ENCODE data around the gene DCUN1D3. TPM values are rescaled to one million over a fixed set of nuclear protein-coding genes. Genes with fewer than 3 reads are reported as not detected.

DCUN1D3 gene
- total RNA-seq, 4 donors from 2014 or later = 14.7 to 38.0 (median 21.5) TPM

- Histone ChIP-seq H3K36me3 (no peaks in the 10 kb centered on the region), H3K4me3 (no peak overlapping the region), H3K27ac (no peak overlapping the region), H3K9me3 (no peaks in the 10 kb centered on the region), H3K27me3 (no peaks in the 10 kb centered on the region), H3K4me1 (no peaks in the 10 kb centered on the region)
- TF ChIP-seq POLR2A (IDR thresholded peaks at IDR 0.05) (no peak), CTCF (IDR thresholded peaks at IDR 0.05) (no peak)
- intact Hi-C loops (cut with DNase I; ENCODE audit: low total_unique reads) = no loop called here
- no peak for DNase-seq
These were observed 61.9 kb downstream of the DCUN1D3 start for GRCh38 chr16:20838240-20838639.

- no peak overlapping the region for H3K27ac ChIP-seq
- no peaks in the 10 kb centered on the region for H3K36me3 ChIP-seq
- no peaks in the 10 kb centered on the region for H3K27me3 ChIP-seq
- intact Hi-C loops (cut with DNase I; ENCODE audit: low total_unique reads) = no loop called here
- TF ChIP-seq POLR2A (IDR thresholded peaks at IDR 0.05) (no peak), CTCF (IDR thresholded peaks at IDR 0.05) (no peak)
- no peaks in the 10 kb centered on the region for H3K9me3 ChIP-seq
- no peak overlapping the region for H3K4me3 ChIP-seq
- H3K4me1 ChIP-seq = no peaks in the 10 kb centered on the region
- DNase-seq = no peak
These were observed 67.1 kb downstream of the DCUN1D3 start for GRCh38 chr16:20833086-20833485.

- H3K36me3 ChIP-seq = no peaks in the 10 kb centered on the region
- intact Hi-C loops (cut with DNase I; ENCODE audit: low total_unique reads) = no loop called here
- no peak for TF ChIP-seq POLR2A (IDR thresholded peaks at IDR 0.05)
These were observed 69.8 kb downstream of the DCUN1D3 start for GRCh38 chr16:20830372-20830771.

GRCh38 chr16:20829536-20829935, 70.6 kb downstream of the DCUN1D3 start:
- no peaks in the 10 kb centered on the region for H3K27me3 ChIP-seq
- no peaks in the 10 kb centered on the region for H3K36me3 ChIP-seq
- no peaks in the 10 kb centered on the region for H3K9me3 ChIP-seq
- DNase-seq = no peak
- no peak overlapping the region for H3K4me3 ChIP-seq
- no peak overlapping the region for H3K27ac ChIP-seq
- H3K4me1 ChIP-seq = no peaks in the 10 kb centered on the region
- TF ChIP-seq CTCF (IDR thresholded peaks at IDR 0.05) (no peak), POLR2A (IDR thresholded peaks at IDR 0.05) (no peak)
- intact Hi-C loops (cut with DNase I; ENCODE audit: low total_unique reads) = no loop called here

More at GRCh38 chr16:20830372-20830771, 69.8 kb downstream of the DCUN1D3 start:
- Histone ChIP-seq H3K27me3 (no peaks in the 10 kb centered on the region), H3K4me3 (no peak overlapping the region), H3K4me1 (no peaks in the 10 kb centered on the region), H3K27ac (no peak overlapping the region), H3K9me3 (no peaks in the 10 kb centered on the region)
- no peak for DNase-seq

GRCh38 chr16:20826039-20826566, 74.1 kb downstream of the DCUN1D3 start:
- TF ChIP-seq CTCF (IDR thresholded peaks at IDR 0.05) (no peak), POLR2A (IDR thresholded peaks at IDR 0.05) (no peak)
- Histone ChIP-seq H3K36me3 (no peaks in the 10 kb centered on the region), H3K27me3 (no peaks in the 10 kb centered on the region), H3K9me3 (no peaks in the 10 kb centered on the region), H3K4me3 (no peak overlapping the region), H3K27ac (no peak overlapping the region), H3K4me1 (no peaks in the 10 kb centered on the region)
- DNase-seq = no peak
- intact Hi-C loops (cut with DNase I; ENCODE audit: low total_unique reads) = no loop called here

Data from uterus (tissue), 4 donors.